Measurements from ENCODE around the gene PRKN. TPM values are rescaled to one million over a fixed set of nuclear protein-coding genes. Genes with fewer than 3 reads are reported as not detected.

Gene PRKN
- total RNA-seq, 1 experiment from 2014 or later = 1.2 TPM

GRCh38 chr6:161486361-161487216 is 1241.0 kb downstream of the PRKN start:
- BruUV-seq (replicated peaks) = no TSS peak
- ChIA-PET POLR2A (ENCODE audit: low non-redundant PET) (no interaction called here), CTCF (no interaction called here)
- Histone ChIP-seq H3K4me1 (ENCODE audit: insufficient read depth, low read length, poor library complexity, severe bottlenecking) (no peaks in the 10 kb centered on the region), H3K4me3 (ENCODE audit: low read depth, low read length, poor library complexity, severe bottlenecking) (no peak overlapping the region), H3K9me3 (ENCODE audit: low read depth, low read length, poor library complexity, severe bottlenecking) (no peaks in the 10 kb centered on the region), H3K36me3 (ENCODE audit: insufficient read depth, low read length, poor library complexity, severe bottlenecking) (no peaks in the 10 kb centered on the region), H3K27ac (ENCODE audit: low read depth, low read length, poor library complexity, severe bottlenecking) (no peak overlapping the region), H3K27me3 (replicated peaks; ENCODE audit: insufficient read depth, low read depth, low read length, poor library complexity) (no peaks in the 10 kb centered on the region)
- intact Hi-C loops (cut with micrococcal nuclease; ENCODE audit: unreplicated experiment) = no loop called here
- TF ChIP-seq CTCF (conservative IDR thresholded peaks at IDR 0.05; ENCODE audit: low read depth, low read length) (no peak), EZH2 (IDR thresholded peaks at IDR 0.05; ENCODE audit: borderline replicate concordance, low read depth, low read length, poor library complexity, severe bottlenecking) (no peak)
- no peak for DNase-seq (ENCODE audit: low spot score)

- TF ChIP-seq CTCF (conservative IDR thresholded peaks at IDR 0.05; ENCODE audit: low read depth, low read length) (no peak), EZH2 (IDR thresholded peaks at IDR 0.05; ENCODE audit: borderline replicate concordance, low read depth, low read length, poor library complexity, severe bottlenecking) (no peak)
- H3K9me3 ChIP-seq (ENCODE audit: low read depth, low read length, poor library complexity, severe bottlenecking) = no peaks in the 10 kb centered on the region
- ChIA-PET POLR2A (ENCODE audit: low non-redundant PET) (no interaction called here), CTCF (no interaction called here)
- intact Hi-C loops (cut with micrococcal nuclease; ENCODE audit: unreplicated experiment) = no loop called here
- H3K36me3 ChIP-seq (ENCODE audit: insufficient read depth, low read length, poor library complexity, severe bottlenecking) = no peaks in the 10 kb centered on the region
- H3K4me1 ChIP-seq (ENCODE audit: insufficient read depth, low read length, poor library complexity, severe bottlenecking) = no peaks in the 10 kb centered on the region
- BruUV-seq (replicated peaks) = no TSS peak
- no peaks in the 10 kb centered on the region for H3K27me3 ChIP-seq (replicated peaks; ENCODE audit: insufficient read depth, low read depth, low read length, poor library complexity)
- no peak overlapping the region for H3K4me3 ChIP-seq (ENCODE audit: low read depth, low read length, poor library complexity, severe bottlenecking)
- H3K27ac ChIP-seq (ENCODE audit: low read depth, low read length, poor library complexity, severe bottlenecking) = no peak overlapping the region
- DNase-seq (ENCODE audit: low spot score) = no peak
These were observed 1245.1 kb downstream of the PRKN start for GRCh38 chr6:161482517-161482858.

GRCh38 chr6:161481786-161482516 is 1245.6 kb downstream of the PRKN start:
- Histone ChIP-seq H3K9me3 (ENCODE audit: low read depth, low read length, poor library complexity, severe bottlenecking) (no peaks in the 10 kb centered on the region), H3K4me1 (ENCODE audit: insufficient read depth, low read length, poor library complexity, severe bottlenecking) (no peaks in the 10 kb centered on the region), H3K36me3 (ENCODE audit: insufficient read depth, low read length, poor library complexity, severe bottlenecking) (no peaks in the 10 kb centered on the region), H3K27me3 (replicated peaks; ENCODE audit: insufficient read depth, low read depth, low read length, poor library complexity) (no peaks in the 10 kb centered on the region), H3K27ac (ENCODE audit: low read depth, low read length, poor library complexity, severe bottlenecking) (no peak overlapping the region), H3K4me3 (ENCODE audit: low read depth, low read length, poor library complexity, severe bottlenecking) (no peak overlapping the region)
- POLR2A ChIA-PET (ENCODE audit: low non-redundant PET) = no interaction called here
- CTCF ChIA-PET = no interaction called here
- TF ChIP-seq CTCF (conservative IDR thresholded peaks at IDR 0.05; ENCODE audit: low read depth, low read length) (no peak), EZH2 (IDR thresholded peaks at IDR 0.05; ENCODE audit: borderline replicate concordance, low read depth, low read length, poor library complexity, severe bottlenecking) (no peak)
- intact Hi-C loops (cut with micrococcal nuclease; ENCODE audit: unreplicated experiment) = no loop called here
- BruUV-seq (replicated peaks) = no TSS peak
- no peak for DNase-seq (ENCODE audit: low spot score)

Data from A673 (cell line).